HEK293T (cell line): ENCODE data around the gene UNC45A.

Source experiments
- CTCF ChIA-PET: fragments of 350-600 bp; formaldehyde crosslinking; extraction: SDS; loops from one replicate; lab custom pipeline; 2021; ENCODE audit warnings: antibody characterized with exemption, inconsistent platforms; lab: Yijun Ruan, JAX
- POLR2A ChIA-PET: fragments of 350-600 bp; formaldehyde crosslinking; extraction: SDS; loops from one replicate; lab custom pipeline; 2020; ENCODE audit warnings: antibody characterized with exemption, inconsistent platforms; lab: Yijun Ruan, JAX
- DNase-seq: peaks from one replicate; pipeline ENCODE4 v3.0.0; 2012; ENCODE audit warnings: mixed read lengths; ENCODE audit errors: extremely low spot score
- ARNT ChIP-seq: fragments of 450-650 bp; IDR thresholded peaks from 2 replicates; pipeline ENCODE4 v1.6.1; 2017; ENCODE audit warnings: mild to moderate bottlenecking
- BHLHE40 ChIP-seq: fragments of 450-650 bp; IDR thresholded peaks from 2 replicates; pipeline ENCODE4 v1.6.1; 2016; ENCODE audit warnings: mild to moderate bottlenecking, moderate library complexity, borderline replicate concordance
- CTBP1 ChIP-seq: fragments of 450-650 bp; IDR thresholded peaks from 2 replicates; pipeline ENCODE4 v1.6.1; 2016; ENCODE audit warnings: borderline replicate concordance
- ELF4 ChIP-seq: fragments of 450-650 bp; IDR thresholded peaks from 2 replicates; pipeline ENCODE4 v1.6.1; 2017; ENCODE audit warnings: antibody characterized with exemption
- FOXA1 ChIP-seq: fragments of 450-650 bp; IDR thresholded peaks from 2 replicates; pipeline ENCODE4 v1.6.1; 2016; ENCODE audit warnings: mild to moderate bottlenecking
- FOXK2 ChIP-seq: fragments of 450-650 bp; IDR thresholded peaks from 2 replicates; pipeline ENCODE4 v1.6.1; 2016; ENCODE audit warnings: mild to moderate bottlenecking
- FOXM1 ChIP-seq: fragments of 450-650 bp; IDR thresholded peaks from 2 replicates; pipeline ENCODE4 v1.6.1; 2017; ENCODE audit warnings: mild to moderate bottlenecking, borderline replicate concordance
- HDGF ChIP-seq: fragments of 450-650 bp; IDR thresholded peaks from 2 replicates; pipeline ENCODE4 v1.6.1; 2017; ENCODE audit warnings: antibody characterized with exemption, borderline replicate concordance
- L3MBTL2 ChIP-seq: fragments of 450-650 bp; conservative IDR thresholded peaks from 2 replicates; pipeline ENCODE4 v1.6.1; 2016; ENCODE audit warnings: mild to moderate bottlenecking
- LEF1 ChIP-seq: fragments of 450-650 bp; IDR thresholded peaks from 2 replicates; pipeline ENCODE4 v1.6.1; 2017; ENCODE audit warnings: mild to moderate bottlenecking, borderline replicate concordance
- NFRKB ChIP-seq: fragments of 450-650 bp; IDR thresholded peaks from 2 replicates; pipeline ENCODE4 v1.6.1; 2016; ENCODE audit warnings: mild to moderate bottlenecking, moderate library complexity
- SP1 ChIP-seq: fragments of 450-650 bp; IDR thresholded peaks from 2 replicates; pipeline ENCODE4 v1.6.1; 2017
- SUZ12 ChIP-seq: fragments of 450-650 bp; IDR thresholded peaks from 2 replicates; pipeline ENCODE4 v1.6.1; 2016; ENCODE audit warnings: mild to moderate bottlenecking
- TARDBP ChIP-seq: fragments of 450-650 bp; IDR thresholded peaks from 2 replicates; pipeline ENCODE4 v1.6.1; 2016
- ZNF384 ChIP-seq: fragments of 450-650 bp; IDR thresholded peaks from 2 replicates; pipeline ENCODE4 v1.6.1; 2016
- TF ChIP-seq, protein P1 (sequence below): fragments of 450-650 bp; IDR thresholded peaks from 2 replicates; pipeline ENCODE4 v1.6.1; 2016

UNC45A gene, protein sequence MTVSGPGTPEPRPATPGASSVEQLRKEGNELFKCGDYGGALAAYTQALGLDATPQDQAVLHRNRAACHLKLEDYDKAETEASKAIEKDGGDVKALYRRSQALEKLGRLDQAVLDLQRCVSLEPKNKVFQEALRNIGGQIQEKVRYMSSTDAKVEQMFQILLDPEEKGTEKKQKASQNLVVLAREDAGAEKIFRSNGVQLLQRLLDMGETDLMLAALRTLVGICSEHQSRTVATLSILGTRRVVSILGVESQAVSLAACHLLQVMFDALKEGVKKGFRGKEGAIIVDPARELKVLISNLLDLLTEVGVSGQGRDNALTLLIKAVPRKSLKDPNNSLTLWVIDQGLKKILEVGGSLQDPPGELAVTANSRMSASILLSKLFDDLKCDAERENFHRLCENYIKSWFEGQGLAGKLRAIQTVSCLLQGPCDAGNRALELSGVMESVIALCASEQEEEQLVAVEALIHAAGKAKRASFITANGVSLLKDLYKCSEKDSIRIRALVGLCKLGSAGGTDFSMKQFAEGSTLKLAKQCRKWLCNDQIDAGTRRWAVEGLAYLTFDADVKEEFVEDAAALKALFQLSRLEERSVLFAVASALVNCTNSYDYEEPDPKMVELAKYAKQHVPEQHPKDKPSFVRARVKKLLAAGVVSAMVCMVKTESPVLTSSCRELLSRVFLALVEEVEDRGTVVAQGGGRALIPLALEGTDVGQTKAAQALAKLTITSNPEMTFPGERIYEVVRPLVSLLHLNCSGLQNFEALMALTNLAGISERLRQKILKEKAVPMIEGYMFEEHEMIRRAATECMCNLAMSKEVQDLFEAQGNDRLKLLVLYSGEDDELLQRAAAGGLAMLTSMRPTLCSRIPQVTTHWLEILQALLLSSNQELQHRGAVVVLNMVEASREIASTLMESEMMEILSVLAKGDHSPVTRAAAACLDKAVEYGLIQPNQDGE

DNA sequence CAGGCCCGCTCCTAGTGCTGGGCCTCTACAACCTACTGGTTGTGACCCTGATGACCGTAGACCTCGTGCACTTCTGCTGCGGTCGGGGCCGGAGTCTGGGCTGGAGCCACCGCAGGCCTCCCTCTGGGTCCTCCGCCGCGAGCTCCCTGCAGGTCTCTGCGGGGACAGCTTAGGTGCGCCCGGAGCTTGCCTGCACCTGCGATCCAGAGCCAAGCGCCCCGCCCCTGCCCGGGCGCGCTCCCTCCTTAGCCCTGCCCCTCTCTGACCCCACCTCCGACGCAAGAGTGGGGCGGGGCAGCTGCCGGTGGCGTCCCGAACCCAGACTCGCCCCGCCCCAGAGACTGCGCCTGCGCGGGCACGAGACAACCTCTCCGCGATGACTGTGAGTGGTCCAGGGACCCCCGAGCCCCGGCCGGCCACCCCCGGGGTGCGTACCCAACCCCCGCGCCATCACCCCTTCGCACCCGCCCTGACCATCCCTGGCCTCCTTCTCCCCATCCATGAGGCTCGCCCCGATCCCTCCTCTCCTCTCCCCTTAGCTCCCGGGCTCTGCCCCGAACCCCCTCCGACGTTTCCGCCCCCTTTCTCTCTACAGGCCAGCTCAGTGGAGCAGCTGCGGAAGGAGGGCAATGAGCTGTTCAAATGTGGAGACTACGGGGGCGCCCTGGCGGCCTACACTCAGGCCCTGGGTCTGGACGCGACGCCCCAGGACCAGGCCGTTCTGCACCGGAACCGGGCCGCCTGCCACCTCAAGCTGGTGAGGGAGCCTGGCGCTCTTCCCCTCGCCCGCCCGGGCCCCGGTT, at the start of gene UNC45A:
TSS of gene UNC45A (plus strand) at position 337 of the 803 bp plus-strand sequence. CDS start at position 377, 40 bp downstream.
- CTCF ChIA-PET = interaction anchor here (0.6 to 6.9 kb wide), 18 partner anchors 8 to 287 kb away, joined by 3 to 77 read pairs (median 4); partner anchors contain the start of genes MAN2A2, RCCD1 and VPS33B
- POLR2A ChIA-PET = interaction anchor here (0.5 to 8.2 kb wide), 18 partner anchors 9 to 275 kb away, joined by 3 to 142 read pairs (median 6); partner anchors contain the start of genes BLM, MAN2A2, PRC1 and RCCD1
- TF ChIP-seq HDGF (0 out of 2 replicates have a peak, but pooled peaks have one; percentile 23), SUZ12 (no peak), L3MBTL2 (peak; percentile 49; the same call in 1 of the 2 replicates)
- peak; percentile 98 for DNase-seq

DNA sequence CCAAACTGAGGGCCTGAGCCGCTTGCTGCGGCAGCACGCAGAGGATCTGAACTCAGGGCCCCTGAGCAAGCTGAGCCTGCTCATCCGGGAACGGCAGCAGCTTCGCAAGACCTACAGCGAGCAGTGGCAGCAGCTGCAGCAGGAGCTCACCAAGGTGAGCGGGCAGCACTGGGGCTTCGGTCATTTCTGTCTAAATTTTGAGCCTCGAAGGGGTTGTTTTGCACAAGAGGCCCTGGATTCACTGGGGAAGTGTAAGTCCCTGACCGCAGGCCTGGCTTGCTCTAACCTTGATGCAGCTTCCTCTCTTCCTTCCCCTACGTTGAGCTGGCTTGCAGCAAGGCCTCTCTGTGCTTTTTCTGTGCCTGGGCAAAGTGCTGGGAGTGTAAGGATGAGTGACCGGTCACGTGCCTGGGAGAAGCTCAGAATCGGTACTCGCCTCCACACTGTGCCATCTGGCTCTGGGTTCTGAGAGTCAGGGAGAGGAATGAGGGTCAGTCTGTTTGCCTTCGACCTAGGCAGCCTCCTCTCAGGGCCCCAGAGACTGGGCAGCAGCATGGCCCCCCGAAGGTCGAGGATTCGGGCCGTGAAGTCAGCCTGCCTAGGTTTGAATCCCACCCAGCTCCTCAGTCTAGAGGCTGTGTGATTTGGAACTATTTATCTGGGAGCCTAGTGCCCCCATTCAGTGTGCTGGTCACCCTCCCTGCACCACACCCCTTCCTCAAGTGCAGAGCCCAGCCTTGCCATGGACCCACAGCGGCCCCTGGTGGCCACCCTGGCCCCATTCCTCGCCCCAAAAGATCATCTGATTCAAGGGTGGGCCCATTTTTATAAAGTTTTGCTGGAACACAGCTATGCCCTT, 49.4 kb upstream of the UNC45A start:
- DNase-seq = peak; percentile 82
- TF ChIP-seq BHLHE40 (no peak), ELF4 (no peak), FOXA1 (no peak), SP1 (no peak), FOXK2 (no peak), CTBP1 (no peak), NFRKB (no peak), TARDBP (no peak), L3MBTL2 (no peak), ZNF384 (no peak), LEF1 (no peak), SUZ12 (no peak), FOXM1 (no peak), HDGF (no peak), ARNT (no peak)
- TF ChIP-seq, protein P1, sequence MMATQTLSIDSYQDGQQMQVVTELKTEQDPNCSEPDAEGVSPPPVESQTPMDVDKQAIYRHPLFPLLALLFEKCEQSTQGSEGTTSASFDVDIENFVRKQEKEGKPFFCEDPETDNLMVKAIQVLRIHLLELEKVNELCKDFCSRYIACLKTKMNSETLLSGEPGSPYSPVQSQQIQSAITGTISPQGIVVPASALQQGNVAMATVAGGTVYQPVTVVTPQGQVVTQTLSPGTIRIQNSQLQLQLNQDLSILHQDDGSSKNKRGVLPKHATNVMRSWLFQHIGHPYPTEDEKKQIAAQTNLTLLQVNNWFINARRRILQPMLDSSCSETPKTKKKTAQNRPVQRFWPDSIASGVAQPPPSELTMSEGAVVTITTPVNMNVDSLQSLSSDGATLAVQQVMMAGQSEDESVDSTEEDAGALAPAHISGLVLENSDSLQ = no peak
- ChIA-PET POLR2A (interaction anchor here (0.6 to 1.5 kb wide), 4 partner anchors 12 to 47 kb away, joined by 3 to 4 read pairs (median 3); partner anchors contain the start of gene HDDC3), CTCF (interaction anchor here (0.6 to 2.3 kb wide), 24 partner anchors 10 to 512 kb away, joined by 3 to 17 read pairs (median 4); partner anchors contain the start of genes BLM, HDDC3 and MAN2A2)

DNA sequence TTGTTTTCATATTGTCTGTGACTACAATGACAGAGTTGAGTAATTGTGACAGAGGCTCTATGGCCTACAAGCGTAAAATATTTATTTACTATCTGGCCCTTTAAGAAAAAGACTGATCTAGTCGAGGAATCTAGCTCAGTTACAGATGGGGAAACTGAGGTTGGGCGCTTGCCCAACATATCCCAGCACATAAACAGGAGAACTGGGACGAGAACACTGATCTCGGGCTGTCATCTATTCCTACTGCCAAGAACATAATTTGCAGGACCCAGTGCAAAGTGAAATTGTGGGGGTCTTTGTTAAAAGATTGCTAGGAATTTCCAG, 48.8 kb upstream of the UNC45A start:
- DNase-seq = no peak
- POLR2A ChIA-PET = interaction anchor here (0.6 to 1.5 kb wide), 4 partner anchors 12 to 47 kb away, joined by 3 to 4 read pairs (median 4); partner anchors contain the start of gene HDDC3
- CTCF ChIA-PET = interaction anchor here (0.6 to 2.3 kb wide), 22 partner anchors 9 to 513 kb away, joined by 3 to 17 read pairs (median 4); partner anchors contain the start of genes BLM, HDDC3 and MAN2A2
- TF ChIP-seq FOXK2 = no peak
- no peak for TF ChIP-seq SP1
- TF ChIP-seq HDGF = no peak
- TF ChIP-seq TARDBP = no peak
- no peak for TF ChIP-seq ARNT
- no peak for TF ChIP-seq LEF1
- no peak for TF ChIP-seq FOXM1

DNA sequence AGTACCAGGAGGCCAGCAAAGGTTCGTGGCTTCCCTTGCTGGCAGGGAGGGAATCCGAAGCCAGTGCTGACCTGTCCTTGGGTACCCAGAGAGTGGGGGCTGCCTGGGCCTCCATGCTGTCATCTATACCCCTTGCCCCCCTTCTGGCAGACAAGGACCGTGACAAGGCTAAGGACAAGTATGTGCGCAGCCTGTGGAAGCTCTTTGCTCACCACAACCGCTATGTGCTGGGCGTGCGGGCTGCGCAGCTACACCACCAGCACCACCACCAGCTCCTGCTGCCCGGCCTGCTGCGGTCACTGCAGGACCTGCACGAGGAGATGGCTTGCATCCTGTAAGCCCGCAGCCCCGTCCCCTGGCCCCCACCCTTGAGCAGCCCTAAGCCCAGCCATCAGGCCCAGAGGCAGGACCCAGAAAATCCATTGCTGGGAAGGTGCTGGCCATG, 48.0 kb upstream of the UNC45A start:
- TF ChIP-seq FOXK2 = no peak
- TF ChIP-seq, protein P1 = no peak
- POLR2A ChIA-PET = interaction anchor here (1.0 to 1.5 kb wide), 2 partner anchors 15 to 16 kb away, joined by 3 to 4 read pairs; no protein-coding TSS in a partner anchor

DNA sequence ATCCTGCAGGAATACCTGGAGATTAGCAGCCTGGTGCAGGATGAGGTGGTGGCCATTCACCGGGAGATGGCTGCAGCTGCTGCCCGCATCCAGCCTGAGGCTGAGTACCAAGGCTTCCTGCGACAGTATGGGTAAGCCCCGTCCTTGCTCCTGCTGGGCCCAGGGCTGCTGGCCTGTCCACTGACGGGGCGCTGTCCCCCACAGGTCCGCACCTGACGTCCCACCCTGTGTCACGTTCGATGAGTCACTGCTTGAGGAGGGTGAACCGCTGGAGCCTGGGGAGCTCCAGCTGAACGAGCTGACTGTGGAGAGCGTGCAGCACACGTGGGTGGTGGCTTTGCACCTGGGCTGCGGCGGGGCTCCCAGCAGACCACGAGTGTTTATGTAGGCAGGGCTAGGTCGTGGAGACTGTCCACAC, 45.8 kb upstream of the UNC45A start:
- TF ChIP-seq FOXK2 = no peak
- TF ChIP-seq, protein P1 = no peak
- TF ChIP-seq SUZ12 = no peak
- TF ChIP-seq HDGF = no peak
- TF ChIP-seq L3MBTL2 = no peak
- no peak for TF ChIP-seq LEF1
- TF ChIP-seq NFRKB = no peak
- TF ChIP-seq ARNT = no peak
- TF ChIP-seq FOXA1 = no peak
- no peak for TF ChIP-seq CTBP1
- no peak for TF ChIP-seq BHLHE40
- no peak for TF ChIP-seq TARDBP
- TF ChIP-seq ZNF384 = no peak
- no peak for TF ChIP-seq SP1
- TF ChIP-seq ELF4 = no peak
- no peak for TF ChIP-seq FOXM1
- DNase-seq = no peak
- CTCF ChIA-PET = interaction anchor here (0.6 to 1.9 kb wide), 3 partner anchors 12 to 287 kb away, joined by 3 to 6 read pairs (median 3); no protein-coding TSS in a partner anchor
- POLR2A ChIA-PET = interaction anchor here (1.0 to 1.8 kb wide), 2 partner anchors 12 to 14 kb away, joined by 4 to 5 read pairs; partner anchors contain the start of gene MAN2A2

More for the DNA sequence above, 48.0 kb upstream of the UNC45A start:
- DNase-seq = no peak
- CTCF ChIA-PET = interaction anchor here (1.0 to 1.6 kb wide), 4 partner anchors 16 to 239 kb away, joined by 3 to 14 read pairs (median 6); partner anchors contain the start of gene MAN2A2
